HG03025 (cell line): ENCODE data around the gene STK26.
A peak's percentile ranks its signal among the peaks of the same experiment; 100 is the strongest.
"Not testable (repeated sequence)": the region's sequence is repeated elsewhere in the genome, so short reads cannot be mapped to it uniquely, and the experiment has no call there.

ENCODE experiments used
- ATAC-seq: cut with Tn5 transposase; IDR thresholded peaks from one replicate; pipeline ENCODE4 v1.9.1; 2021; ENCODE audit warnings: mild to moderate bottlenecking, moderate library complexity; ENCODE audit not compliant: unreplicated experiment, low FRiP score

The STK26 gene

GRCh38 chrX:132022967-132023895 is at the start of gene STK26:
TSS of gene STK26 (plus strand) at chrX:132023302. CDS start at chrX:132023618, 316 bp downstream.
- peak; percentile 76 for ATAC-seq

DNA sequence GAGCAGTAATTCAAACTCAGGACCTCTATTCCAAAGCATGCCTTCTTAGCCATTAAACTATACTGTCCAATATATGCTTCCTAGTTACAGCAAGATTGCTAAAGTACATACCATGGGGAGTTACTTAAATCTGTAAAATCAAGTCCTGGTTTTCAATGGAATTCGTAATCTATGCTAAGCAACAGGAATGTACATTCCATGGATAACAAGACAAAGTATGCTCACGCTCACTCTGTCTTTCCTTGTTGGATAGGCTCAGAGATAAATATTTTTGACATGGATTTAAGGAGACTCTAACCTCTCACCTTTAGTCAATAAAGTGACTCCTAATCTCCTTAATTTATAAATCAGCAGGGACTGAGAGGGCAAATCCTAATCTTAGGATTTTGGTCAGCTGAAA is 47.3 kb upstream of the STK26 start:
- ATAC-seq = no peak

- ATAC-seq = no peak
Observed at GRCh38 chrX:131977619-131978018, 45.5 kb upstream of the STK26 start.

GRCh38 chrX:131979116-131979515 is 44.0 kb upstream of the STK26 start:
- ATAC-seq = no peak

GRCh38 chrX:131985526-131986049 is 37.5 kb upstream of the STK26 start:
- ATAC-seq = no peak

GRCh38 chrX:131987252-131987651 is 35.9 kb upstream of the STK26 start:
- ATAC-seq = peak; percentile 96

- no peak for ATAC-seq
Observed at GRCh38 chrX:131988236-131988635, 34.9 kb upstream of the STK26 start.

DNA sequence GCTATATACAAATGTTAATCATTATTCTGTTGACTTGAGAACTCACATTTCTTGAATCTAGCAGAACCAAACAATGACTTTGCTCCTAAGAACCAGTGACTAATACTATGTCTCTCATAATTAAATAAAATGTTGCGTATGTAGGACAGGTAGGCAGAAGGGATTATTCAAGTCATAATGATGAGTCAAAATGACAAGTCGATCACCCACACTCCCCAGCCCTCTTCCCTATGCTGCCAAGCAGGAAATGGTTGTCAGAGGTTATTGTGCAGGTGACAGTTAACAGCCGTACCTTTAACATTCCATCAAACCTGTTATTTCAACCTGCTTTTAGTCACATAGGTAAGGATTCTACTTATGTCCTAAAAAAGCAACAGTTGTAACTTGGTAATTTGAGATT is 22.0 kb upstream of the STK26 start:
- no peak for ATAC-seq

DNA sequence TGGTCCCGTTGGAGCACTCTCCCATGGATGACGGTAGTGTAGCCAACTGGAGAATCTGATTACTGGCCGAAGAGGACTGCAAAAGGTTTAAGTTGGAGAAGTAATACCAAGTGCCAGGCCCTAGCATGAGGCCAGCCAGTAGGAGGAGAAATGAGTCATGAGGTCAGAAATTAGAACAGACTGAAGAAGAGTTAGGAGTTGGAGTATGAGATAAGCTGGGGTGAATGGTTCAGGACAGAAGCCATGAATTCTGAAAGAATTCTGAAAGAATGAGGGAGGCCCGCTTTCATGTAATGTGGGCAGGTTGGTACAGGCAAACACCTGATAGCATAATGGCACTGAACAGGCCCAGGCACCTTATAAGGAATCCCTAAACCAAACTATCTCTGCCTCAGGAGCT is 18.4 kb upstream of the STK26 start:
- ATAC-seq = no peak

DNA sequence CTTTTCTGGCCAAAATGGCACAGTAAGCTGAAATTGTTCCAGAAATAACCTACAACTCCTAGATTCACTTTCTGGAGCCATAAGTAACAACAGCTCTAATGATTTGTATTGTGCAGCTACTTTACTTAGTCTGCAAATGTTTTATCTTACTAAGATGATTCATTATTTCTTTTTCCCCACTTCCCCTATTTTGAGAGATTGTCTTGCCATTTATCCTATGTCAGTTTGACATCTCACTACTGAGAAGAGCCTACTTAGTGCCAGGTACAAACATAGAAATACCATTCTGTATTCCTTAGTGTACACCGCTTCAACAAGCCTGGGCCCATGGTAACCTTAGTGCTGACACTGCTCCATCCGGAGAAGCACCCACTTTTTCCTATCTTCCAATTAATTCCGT is 13.8 kb upstream of the STK26 start:
- ATAC-seq = no peak

DNA sequence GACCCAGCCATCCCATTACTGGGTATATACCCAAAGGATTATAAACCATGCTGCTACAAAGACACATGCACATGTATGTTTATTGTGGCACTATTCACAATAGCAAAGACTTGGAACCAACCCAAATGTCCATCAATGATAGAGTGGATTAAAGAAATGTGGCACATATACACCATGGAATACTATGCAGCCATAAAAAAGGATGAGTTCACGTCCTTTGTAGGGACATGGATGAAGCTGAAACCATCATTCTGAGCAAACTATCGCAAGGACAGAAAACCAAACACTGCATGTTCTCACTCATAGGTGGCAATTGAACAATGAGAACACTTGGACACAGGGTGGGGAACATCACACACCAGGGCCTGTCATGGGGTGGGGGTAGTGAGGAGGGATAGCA is 12.9 kb upstream of the STK26 start:
- ATAC-seq = not testable (repeated sequence)

- ATAC-seq = no peak
Observed at GRCh38 chrX:132015875-132016274, 7.2 kb upstream of the STK26 start.

GRCh38 chrX:132016628-132017430 is 6.3 kb upstream of the STK26 start:
- ATAC-seq = no peak

GRCh38 chrX:132017431-132018185 is 5.5 kb upstream of the STK26 start:
- no peak for ATAC-seq

GRCh38 chrX:132022198-132022966 is 720 bp upstream of the STK26 start:
- peak; percentile 8 for ATAC-seq

DNA sequence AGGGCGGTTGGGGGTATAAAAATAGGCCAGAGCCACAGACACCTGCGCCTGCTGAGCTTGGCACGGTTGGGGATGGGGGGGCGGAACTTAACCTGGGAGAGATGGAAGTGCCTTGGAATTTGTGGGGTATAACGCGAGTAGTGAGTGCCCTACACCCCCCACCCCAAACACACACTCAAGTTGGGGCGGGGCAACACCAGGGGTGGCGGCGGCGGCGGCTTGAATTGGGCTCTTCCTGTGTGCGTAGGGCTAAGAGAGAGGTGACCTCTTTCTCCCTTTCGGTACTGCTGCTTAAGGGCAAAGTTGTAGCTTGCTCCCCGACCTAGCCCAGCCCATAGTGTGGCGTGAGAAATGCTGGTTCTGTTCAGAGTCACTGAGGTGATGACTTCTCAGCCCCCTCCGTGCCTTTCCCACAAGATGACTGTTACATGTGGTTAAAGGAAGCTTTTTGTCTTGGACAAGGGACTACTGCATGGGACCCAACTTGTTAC is 839 bp downstream of the STK26 start:
- peak; percentile 62 for ATAC-seq

DNA sequence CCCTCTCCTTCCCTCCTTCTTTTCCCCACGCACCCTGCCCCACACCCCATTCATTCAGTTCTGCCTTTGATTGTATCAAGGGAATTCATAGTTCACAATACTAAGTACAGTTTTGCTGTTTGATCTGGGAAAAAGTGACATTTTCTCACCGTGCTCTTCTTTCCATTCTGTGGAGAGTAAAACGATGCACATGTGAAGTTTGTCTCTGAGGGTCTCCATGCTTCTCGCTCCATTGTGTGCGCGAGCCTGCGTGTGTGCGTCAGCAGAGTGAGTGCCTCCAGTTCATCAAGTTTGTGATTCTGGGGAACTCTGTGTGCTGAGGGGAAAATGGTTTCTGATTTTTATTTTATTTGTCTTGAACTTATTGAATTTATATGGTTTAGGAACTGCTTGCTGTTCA is 1.9 kb downstream of the STK26 start:
- no peak for ATAC-seq

GRCh38 chrX:132030264-132030663 is 7.2 kb downstream of the STK26 start:
- ATAC-seq = no peak

DNA sequence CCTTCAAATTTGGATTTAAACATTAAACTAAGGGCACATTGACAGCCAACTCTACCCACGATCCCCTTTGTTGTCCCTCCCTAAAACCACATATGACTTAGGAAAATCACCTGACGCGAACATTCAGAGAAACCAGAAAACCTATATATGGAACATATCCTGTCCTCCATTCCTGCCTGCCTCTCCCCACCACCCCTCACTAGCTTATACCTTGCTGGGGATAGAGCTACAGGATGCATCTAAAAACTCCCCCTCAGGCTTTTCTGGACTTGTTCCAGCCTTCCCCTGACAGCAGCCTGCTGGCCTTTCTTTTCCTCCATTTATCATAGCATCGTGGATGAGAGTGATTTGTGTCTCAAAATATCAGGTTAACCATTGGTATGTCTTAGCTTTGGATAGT is 8.8 kb downstream of the STK26 start:
- ATAC-seq = no peak

DNA sequence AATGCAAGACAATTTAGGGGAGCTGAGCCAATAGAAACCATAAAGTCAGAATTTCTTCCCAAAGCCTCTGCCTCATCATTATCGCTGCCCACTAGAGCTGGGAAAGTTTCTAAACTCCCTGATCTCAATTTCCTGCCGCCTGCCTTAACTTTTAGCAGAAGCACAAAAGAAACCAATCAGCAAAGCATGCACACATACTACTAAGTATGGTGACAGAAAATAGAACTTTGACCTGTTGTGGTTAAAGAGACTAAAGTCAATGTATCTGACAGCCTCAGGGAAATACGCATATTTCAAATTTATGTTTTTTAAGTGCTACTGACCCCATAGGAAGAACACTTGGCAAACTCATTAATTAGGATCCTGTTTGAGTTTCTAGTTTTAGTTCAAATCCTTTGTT is 10.1 kb downstream of the STK26 start:
- ATAC-seq = no peak
